HG02678 (cell line): ENCODE results near the gene NR2F2.
A peak's percentile ranks its signal among the peaks of the same experiment; 100 is the strongest.

Source experiments
- ATAC-seq: cut with Tn5 transposase; IDR thresholded peaks from one replicate; pipeline ENCODE4 v1.9.1; 2021; ENCODE audit warnings: mild to moderate bottlenecking, moderate library complexity; ENCODE audit not compliant: unreplicated experiment

NR2F2 gene

DNA sequence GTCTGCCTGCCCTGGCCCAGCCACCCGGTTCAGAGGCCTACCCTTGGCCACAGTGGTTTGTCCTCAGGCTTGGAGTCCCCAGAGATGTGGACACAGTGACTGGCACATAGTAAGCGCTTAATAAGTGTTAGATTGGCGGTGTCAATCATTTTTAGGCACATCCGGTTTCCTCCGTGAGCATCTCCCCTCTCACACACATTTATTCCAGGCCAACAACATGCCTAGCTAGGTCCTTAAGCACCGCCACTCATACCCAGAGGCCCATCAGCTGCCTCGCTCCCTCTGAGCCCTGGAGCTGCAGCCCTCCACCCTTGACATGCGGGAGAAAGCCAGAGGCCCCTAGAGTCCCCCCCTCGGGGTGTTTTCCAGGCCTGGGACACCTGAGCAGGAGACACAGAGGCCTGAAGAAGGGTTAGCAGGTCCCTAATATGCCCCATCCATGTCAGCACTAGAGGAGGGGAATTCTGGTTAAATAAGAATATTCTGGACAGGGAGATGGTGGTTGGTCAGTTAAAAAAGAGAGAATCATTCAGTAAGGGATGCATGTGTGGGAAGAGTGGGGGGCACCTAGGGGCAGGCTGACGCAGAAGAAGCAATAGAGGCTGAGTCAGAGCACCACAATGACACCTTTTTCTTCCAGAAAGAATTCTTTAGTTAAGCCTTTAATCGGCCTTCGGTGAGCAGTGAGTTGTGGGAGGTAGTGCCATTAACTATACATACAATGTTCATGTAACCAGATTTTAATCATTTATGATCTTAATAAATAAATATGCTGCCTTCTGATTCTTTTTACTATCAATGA is 22.3 kb downstream of the NR2F2 start:
- ATAC-seq = no peak

DNA sequence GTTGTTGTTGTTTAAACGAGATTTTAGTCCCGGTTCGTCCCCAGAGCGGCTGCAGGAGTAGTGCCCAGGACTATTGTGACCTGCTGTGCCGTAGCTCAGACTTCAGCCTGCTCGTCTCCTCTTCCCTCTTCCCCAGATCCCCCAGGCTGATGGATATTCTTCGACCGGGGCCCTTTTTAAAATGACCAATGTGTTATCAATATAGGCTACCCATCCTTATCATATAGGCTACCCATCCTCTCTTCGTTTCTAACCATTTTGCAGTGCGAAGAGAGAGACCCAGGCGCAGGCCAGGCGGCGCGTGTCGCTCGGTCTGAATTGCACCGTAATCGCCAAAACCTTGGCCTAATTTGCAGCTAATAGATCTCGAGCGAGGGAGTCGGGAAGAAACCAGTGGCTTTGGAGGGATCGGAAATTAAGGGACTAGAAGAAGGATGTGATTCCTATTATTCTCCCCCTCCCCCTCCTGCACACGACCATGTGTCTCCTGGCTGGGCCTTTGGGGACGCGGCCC is 23.0 kb downstream of the NR2F2 start:
- ATAC-seq = no peak

GRCh38 chr15:96353930-96354730 is 23.6 kb downstream of the NR2F2 start:
- no peak for ATAC-seq

- no peak for ATAC-seq
These were observed 24.4 kb downstream of the NR2F2 start for GRCh38 chr15:96354731-96355567.

DNA sequence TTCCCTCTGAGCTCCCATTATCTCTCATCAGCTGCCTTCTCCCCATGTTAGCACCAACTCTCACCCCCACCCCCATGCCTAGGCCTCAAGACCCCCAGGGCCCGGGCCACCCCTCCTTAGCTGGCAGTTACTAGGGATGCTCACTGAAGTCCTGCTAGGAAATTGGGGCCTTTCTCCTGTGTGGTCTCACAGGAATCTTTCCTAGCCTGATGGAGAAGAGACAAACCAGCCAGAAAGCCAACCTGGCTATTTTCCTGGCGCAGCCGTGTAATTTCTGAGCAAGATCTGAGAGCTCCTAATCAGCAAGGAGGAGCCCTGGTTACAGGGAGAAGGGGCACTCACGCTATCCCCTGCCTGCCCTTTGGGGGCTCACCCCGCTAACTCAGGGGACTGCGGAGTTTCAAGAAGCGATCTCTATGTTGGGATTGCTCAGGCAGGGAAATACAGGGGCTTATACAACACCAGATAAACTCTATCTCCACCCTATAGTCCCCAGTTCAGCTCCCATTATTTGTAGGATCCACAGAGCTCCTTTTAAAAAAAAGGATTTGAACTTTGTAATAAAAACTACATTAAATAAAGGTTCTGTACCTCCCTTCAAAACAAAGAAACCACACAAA is 25.2 kb downstream of the NR2F2 start:
- ATAC-seq = no peak

DNA sequence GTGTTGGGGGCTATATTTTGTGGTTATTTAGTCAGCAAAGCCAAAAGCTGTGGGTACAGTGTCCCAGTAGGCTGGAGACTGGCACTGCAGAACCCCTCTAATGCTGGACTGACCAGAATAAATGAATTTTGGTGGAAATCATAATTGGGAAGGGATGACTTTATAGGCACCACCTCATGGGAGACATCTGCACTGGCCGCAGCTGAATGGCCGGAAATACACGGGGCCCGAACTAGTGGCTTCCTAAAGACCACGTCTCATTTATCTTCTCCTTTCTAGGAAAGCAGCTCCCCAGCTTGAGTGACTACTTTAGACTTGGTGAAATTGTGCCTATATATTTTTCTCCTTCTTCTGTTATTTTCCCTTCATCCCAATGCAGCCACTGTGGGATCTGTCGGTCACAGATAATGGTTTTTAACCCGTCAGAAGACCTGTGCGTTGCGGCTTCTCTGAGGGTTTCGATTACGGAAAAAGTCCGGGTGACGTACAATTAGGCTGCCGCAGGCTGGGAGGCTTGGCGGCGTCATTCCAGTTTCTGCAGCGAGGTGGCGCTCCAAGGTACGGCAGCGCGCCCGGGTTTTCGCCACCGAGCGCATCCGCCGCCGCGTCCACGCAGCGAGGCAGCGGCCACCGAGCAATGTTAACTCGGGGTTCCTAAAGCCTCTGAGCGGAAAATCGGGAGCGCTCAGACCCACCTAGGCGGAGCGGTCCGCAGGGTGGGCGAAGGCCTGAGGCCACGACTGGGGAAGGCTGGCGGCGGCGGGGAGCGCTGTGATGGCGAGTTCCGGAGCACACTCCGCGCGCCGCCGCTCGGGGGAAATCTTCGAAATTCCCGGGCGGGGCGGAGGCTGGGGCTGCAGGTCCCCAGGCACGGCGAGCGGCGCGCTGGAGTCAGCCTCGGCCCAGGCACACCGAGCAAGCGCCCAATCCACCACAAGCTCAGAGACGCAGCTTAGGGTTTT is 26.3 kb downstream of the NR2F2 start:
- ATAC-seq = peak; percentile 71

DNA sequence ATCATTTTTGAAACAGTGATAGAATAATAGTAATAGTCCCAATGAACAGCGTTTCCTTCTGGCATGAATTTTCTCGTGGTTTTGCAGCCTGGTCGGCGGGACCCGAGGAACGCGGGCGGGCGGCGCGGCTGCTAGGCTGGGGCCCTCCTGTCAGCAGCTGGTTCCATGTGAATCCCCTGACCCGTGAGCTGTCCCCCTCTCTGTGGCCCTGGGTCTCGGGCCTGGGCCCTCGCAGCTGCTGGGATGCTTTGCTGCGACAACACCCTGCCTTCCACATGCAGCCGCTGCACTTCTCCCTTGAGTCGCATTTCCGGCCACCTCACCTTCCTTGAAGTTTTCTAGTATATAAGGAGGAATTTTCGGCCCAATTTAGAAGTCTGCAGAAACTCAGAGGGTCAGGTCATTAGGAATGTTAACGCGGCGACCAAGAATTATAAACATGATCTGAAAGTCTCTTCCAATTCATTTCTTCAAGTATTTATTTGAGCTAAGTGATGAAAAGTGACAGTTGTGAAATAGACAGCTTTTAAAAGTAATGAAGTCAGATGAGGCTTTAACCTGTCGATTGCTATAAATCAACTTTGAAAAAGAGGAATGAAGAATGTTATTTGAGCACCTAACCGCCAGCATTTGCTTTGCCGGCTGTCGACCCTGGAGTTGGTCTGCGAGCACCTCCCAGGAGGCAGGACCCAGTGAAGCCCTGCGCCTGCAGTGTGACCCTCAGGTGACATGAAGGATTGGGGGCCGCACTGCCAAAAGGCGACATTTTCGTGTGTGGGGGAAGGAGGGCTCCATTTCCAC is 27.7 kb downstream of the NR2F2 start:
- no peak for ATAC-seq

DNA sequence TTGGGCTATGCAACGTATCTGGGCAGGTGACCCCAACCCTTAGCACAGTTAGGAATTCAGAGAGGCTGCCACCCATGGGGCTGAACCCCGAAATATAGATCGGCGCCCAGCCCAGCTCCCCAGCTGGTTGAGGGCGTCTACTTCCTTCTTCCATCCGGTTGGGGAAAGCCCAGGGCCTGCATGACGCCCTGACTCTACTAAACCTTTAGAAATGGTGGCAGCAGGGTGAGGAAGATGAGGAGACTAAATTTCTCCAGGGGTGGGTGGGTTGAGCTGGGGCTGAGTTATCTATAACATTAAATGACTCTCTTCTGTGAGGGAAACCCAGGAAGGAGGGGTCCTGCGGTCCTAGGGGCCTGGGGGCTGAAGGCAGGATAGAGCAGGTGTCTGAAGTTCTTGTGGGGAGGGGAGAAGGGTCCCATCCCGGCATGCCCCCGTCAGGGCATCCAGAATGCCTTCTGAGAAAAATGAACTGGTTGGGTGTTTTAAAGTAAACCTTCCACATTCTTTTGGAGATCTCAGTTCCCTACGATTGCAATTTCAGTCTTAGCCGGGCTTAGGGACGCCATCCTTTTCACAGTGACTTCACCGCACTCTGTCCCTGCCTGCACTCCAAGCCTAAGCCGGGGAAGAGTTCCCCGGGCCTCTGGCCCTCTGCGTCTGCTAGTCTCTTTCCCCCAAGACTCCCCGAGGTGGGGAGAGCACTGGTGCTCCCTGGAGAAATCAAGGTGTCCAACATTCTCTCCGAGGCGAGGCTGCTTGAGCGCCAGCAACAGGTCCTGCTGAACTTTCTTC is 28.5 kb downstream of the NR2F2 start:
- ATAC-seq = no peak

GRCh38 chr15:96359616-96360521 is 29.4 kb downstream of the NR2F2 start:
- ATAC-seq = no peak

GRCh38 chr15:96360581-96361308 is 30.2 kb downstream of the NR2F2 start:
- ATAC-seq = no peak

DNA sequence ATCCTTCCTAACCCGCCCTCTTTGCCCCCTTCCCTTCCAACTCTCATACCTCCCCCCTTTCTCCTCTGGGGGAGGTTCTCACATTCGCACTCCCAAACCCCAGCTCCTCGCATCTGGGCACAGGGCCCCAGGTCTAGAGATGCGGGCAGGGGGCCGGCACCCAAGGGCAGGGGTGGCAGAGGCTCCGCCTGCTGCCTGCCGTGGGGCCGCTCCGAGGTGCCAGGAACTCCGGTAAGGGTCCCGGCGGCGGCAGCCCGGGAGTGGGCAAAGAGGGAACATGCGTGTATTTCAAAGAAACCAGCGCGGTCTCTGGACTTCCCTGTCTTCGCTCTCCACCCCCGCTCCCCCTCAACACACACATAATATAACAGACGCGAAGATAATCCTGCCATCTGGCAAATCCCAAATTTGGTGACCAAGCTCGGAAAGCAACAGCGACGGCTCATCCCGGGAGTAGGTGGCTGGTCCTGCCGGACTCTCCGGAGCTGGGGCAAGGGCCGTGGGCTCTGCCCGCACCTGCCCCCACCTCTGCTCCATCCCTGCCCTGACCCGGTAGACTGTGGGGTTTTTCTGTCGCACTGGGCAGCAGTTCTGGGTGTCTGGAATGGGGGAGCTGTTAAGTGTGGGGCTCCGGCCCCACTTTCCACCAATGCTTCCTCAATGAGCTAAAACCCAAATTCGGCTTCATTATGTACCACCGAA is 31.0 kb downstream of the NR2F2 start:
- no peak for ATAC-seq

DNA sequence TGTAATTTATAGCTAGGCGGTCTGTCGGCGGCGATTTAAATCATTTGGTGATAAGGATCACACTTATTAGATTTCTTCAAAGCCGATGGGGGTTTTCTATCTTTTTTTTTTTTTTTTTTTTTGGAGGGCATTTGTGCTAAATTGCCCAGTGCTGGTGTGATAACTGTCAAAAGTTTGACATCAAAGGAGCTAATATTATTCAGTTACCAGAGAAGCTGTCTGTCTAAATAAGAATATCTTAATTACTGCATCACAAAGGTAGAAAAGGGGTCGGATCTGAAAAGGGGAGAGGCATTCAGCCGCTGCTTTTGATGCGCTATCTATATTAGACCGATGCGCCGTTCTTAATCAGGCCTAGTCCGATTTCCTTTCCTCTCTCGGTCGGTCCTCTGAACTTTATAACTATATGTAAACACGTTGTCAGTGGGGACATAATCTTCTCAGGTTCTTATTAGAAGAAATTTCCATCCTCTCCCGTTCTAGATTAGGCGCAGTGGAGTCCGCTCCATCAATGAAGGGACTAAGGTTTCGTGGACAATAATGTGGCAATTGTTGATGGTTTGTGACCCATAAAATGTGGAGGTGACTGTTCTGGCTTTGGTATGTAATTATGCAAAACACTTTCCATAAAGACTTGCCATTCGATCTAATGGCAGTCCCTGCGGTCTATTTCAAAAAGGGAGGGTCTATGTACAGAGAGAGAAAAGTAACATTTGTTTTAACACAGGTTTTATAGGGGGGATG is 31.7 kb downstream of the NR2F2 start:
- no peak for ATAC-seq

DNA sequence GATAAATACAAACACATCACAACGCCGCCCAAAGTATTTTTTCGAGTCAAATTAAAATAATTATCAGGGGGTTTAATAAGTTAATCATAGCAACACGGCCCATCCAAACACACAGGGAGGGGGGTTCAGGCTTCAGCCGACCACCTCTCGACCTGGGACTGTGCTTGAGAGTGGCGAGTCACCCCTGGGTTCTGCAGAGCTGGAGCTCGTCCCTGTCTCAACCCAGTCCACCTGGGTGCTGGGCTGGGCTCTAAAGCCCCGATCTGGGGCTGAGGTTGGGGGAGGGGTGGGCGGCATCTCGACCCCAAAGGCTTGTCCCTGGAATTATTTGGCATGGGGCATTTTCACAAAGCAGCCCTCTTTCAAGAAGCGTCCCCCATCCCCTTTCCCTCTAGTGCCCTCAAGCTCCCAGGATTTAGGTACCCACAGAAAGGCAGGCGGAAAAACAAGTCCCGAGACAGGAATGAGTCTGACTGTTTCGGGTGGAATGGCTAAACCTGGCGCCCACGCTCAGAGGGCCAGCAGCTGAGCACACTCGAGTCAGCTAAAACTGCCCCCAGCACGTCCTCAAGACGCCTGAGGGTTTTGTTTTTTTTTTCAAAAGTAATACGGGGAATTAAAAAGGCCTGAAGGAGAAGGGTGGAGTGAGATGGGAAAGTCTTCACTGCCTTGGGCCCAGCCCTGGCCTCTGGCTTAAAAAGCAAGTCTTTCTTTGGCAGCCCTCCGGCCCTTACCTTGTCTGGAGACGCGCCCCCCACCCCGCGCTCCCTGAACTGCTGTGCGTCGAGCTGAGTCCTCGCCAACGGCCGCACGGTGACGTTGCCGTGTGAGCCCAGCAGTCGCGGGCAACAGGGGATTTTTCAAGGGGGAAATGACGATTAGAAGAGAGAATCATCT is 32.5 kb downstream of the NR2F2 start:
- ATAC-seq = no peak

- no peak for ATAC-seq
These were observed 33.2 kb downstream of the NR2F2 start for GRCh38 chr15:96363707-96364106.
